Stimulated activated CD4-positive, alpha-beta T cell treated with anti-CD3 and anti-CD28 coated beads, Interleukin-2, amount 100 ng/mL, for 24 hours (primary cell): ENCODE results near the gene SCN2B.
A peak's percentile ranks its signal among the peaks of the same experiment; 100 is the strongest.

ENCODE experiments used
- DNase-seq, 2 donors: peaks; one replicate each; pipeline ENCODE4 v3.0.0-alpha.2; 2020

SCN2B gene

DNA sequence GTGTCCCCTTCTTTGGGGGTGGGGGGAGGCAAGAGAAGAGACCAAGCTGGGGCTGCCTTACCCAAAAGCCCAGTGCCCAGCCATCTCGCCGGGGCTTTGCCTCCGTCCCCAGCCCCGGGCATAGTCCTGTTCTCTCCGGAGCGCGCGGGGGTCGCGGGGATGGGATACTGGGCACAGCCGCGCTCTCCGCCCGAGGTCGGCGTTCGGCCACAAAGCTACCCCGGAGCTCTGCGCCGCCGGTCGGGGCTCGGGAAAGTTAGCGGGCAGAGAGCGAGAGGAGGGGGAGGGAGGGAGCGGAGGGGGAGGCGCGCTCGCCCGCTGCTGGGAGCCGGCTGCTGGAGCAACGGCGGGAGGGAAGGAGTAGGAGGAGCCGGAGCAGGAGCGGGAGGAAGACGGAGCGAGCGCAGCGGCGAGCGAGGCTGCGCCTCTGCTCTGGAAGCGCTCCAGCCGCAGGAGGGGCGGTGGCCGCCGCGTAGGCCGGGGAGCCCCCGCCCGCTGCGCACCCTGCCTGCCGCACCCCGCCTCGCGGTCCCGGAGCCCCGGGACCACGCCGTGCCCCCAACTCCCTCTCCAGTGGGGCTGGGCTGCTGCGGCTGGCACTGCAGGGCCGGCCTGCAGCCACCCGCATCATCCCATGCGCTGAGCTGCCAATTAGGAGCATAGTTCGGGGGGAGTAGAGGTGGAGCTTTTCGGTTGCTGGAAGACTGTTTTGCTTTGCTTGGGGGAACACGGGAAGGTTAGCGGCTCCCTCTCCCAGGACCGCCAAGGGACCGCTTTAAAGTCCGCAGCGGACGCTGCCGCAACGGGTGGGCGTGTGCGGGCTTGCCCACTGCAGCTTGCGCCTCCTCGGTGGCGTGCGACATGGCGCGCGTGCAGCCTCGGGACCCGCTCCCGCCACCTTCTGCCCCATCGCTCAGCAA is 23.6 kb downstream of the SCN2B start, which contains the start of gene SCN4B:
TSS of gene SCN4B (minus strand) at position 272 of the 920 bp plus-strand sequence. CDS start at position 122, 150 bp downstream.
- DNase-seq: peak in 1 of 2 donors; percentile 37

DNA sequence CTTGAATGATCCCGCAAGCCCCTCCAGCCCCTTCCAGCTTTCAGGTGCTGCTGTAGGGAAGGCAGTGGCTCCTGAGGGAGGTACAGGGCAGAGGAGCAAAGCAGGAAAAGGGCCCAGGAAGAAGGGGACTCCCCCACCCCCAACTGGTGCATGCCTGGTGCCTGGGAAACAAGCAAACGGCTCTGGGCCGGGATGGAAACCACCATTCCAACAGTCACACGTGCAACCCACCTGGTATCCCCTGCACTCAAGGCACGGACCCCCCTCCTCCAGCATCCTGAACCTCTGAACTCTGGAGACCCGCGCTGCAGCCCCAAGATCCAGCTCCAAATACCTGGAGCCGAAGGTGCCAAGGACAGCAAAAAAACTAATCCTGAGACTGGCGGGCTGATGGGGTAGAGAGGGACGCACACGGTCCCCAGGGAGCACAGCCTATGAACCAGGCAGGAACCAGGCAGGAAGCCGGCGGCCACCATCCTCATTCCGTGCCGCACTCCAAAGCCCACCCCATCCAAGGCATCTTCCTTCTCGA is 24.4 kb downstream of the SCN2B start:
- DNase-seq: no peak

- no peak for DNase-seq
Observed at GRCh38 chr11:118151431-118151830, 25.0 kb downstream of the SCN2B start.

DNA sequence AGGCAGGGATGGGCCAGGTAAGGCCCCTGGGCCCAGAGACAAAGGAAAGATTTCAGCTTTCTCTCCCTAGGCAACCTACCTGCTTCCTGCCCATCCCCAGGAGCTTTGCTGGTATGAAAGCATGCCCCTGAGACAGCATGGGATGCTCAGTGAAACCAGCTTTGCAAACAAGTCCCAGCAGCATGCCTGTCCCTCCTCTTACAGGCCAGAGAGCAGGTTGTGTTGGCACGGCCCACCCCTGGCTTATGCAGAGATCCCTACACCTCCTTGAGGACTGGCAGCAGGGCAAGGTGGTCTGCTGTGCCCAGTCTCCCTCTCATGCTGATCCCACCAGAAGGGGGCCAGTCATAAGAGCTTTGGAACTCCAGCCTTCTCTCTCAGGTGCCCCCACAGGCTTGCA is 26.9 kb downstream of the SCN2B start:
- DNase-seq: no peak

- DNase-seq: no peak
Observed at GRCh38 chr11:118148856-118149255, 27.6 kb downstream of the SCN2B start.

- no peak for DNase-seq
Observed at GRCh38 chr11:118148240-118148639, 28.2 kb downstream of the SCN2B start.

DNA sequence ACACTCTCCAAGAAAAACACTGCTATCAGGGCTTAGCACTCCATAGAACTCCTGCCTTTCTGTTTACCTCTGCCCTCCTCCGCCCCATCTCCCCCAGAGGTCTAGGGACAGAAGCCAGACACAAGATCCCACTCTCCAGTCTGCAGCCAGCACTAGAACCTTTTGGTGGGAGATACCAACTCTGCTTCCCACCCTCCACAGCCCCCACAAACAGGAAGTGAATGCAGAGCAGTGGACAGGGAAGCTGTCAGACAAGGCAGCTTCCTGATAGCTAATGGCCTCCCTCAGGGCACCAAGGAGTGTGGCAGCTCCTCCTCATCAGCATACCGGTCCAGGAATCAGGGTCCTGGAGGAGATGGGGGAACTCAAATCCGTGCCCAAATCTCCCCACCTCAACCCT is 28.9 kb downstream of the SCN2B start:
- no peak for DNase-seq

- DNase-seq: no peak
Observed at GRCh38 chr11:118146554-118146953, 29.9 kb downstream of the SCN2B start.

GRCh38 chr11:118145285-118146227 is 30.9 kb downstream of the SCN2B start:
- DNase-seq: peak; percentile 93 to 94

- no peak for DNase-seq
Observed at GRCh38 chr11:118144301-118145268, 31.9 kb downstream of the SCN2B start.

DNA sequence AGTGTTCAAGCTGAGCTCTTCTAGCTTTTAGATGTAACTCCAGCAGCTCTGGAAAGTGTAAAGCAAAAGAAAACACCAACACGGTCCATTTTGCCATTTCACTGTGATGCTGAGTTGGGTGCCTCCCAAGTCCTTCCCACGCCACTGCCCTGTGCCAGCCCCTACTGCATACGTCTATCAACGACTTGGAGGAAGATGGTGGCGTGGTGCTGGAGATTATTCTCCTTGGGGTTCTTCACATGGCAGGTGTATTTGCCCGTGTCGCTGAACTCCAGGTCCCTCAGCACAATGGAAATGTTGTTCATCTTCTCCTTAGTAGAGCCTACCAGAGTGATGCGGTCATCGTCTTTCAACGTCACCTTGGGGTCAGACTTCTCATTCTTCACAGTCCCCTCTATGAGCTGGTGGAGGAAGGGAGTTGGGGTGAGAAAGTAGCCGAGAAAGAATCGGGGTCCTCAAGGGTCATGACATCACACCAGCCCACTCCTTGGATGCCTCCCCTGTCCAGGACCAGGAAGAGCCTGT is 32.7 kb downstream of the SCN2B start:
- DNase-seq: no peak

DNA sequence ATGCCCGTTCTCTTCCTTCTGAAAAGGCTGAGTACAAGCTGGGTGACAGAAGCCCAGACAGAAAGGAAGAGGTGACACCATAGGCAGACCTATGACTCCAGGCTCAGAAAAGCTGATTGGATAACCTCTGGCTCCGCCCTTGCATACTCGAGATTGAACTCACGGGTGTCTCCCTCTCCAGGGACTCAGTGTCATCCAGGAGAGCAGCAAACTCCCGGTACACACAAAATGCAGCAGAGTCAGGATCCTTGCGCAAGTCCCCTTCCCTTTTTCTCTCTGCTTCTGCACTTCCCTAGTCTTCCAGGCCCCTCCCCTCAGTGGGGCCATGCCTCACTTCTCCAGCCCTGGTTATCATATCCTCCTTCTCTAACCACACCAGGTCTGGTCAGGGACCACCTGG is 33.6 kb downstream of the SCN2B start:
- no peak for DNase-seq

- no peak for DNase-seq
Observed at GRCh38 chr11:118142081-118142480, 34.4 kb downstream of the SCN2B start.

DNA sequence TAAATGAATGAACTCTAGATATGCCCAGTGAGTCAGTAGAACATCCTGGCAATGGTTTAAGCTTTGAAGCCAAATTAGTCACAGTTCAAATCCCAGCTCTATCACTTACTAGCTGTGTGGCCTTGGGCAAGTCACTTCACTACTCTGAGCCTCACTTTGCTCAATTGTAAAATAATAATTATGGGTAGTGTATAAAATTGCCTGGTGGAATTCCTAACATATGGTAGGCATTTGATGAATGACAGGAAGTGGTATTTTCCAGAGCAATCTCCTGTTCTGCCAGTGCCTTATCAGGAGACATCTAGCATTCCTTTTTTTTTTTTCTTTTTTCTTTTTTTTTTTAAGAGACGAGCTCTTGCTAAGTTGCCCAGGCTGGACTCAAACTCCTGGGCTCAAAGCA is 36.9 kb downstream of the SCN2B start:
- no peak for DNase-seq

- DNase-seq: no peak
Observed at GRCh38 chr11:118138839-118139420, 37.5 kb downstream of the SCN2B start.

GRCh38 chr11:118136801-118137200 is 39.6 kb downstream of the SCN2B start:
- no peak for DNase-seq

- no peak for DNase-seq
Observed at GRCh38 chr11:118136341-118136740, 40.1 kb downstream of the SCN2B start.

DNA sequence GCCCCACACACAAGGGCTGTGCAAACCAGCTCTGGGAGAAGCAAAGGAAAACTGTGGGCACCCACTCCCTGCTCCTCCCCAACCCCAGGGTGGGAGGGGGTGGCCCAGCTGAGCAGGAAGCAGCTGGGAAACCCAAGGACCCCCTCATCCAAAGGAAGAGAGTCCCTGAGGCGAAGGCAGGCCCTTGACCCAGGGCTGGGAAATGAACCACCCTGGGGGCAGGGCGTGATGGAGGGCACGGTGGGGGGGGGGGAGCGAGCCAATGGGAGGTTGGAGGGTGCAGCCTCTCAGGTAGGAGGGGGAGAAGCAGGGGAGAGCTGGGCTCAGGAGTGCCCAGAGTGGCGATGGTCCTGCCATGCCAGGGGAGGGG is 40.7 kb downstream of the SCN2B start:
- DNase-seq: no peak

DNA sequence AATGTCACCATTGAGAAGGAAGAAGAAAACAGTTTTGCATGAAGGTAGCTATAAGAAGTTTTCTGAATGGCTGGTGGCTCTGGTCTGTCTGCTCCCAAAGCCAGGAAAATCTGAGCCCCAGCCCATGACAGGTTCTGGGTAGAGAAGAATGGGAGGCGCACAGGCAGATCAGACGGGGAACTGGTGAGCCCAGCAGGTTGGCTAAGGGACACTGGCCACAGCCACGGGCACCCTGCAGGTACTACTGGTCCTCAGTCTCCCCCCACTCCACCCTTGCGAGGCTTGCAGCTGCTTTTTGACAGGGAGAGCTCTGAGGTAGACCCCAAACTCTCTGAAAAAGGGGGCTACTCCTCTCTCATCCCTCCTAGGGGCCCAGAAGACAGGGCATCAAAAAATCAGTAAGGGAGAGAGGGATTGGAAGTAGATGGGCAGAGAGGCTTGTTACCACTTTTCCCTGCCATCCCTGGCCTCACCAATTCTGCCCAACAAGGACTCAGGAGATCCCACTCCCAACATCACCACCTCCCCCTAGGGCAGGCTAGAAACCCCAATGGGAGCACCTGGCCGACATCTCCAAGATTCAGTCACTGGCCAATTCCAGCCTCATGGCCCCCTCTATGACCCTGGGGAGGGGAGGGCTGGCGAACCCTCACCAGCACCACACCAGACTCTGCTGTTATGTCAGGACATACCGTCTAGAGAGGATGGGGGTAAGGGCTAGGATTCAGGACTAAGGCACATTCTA is 41.2 kb downstream of the SCN2B start:
- DNase-seq: no peak

DNA sequence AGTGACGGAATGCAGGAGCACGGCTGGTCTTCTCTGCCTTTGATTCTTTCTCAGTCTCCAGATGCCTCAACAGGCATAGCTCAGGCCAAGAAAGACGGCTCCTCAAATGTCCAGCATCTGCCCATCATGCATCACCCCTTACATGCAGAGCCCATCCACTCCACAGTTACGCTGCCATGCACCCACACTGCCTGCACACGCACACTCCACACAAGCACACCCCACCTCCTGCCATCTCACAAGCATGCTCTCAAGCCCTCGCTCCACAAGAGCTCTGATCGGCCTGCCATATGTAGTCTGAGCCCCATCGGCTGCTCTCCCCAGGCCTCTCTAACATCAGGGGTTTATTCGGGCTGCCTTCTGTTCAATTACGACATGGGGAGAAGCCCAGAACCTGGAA is 42.6 kb downstream of the SCN2B start:
- no peak for DNase-seq
